GM19193 (cell line): ENCODE results near the gene DPF1.

ENCODE experiments used
- POLR2A ChIP-seq: IDR thresholded peaks from 4 replicates; pipeline ENCODE4 v1.6.1; 2011; ENCODE audit not compliant: insufficient read depth, insufficient read length; ENCODE audit errors: extremely low read depth

DPF1 gene

DNA sequence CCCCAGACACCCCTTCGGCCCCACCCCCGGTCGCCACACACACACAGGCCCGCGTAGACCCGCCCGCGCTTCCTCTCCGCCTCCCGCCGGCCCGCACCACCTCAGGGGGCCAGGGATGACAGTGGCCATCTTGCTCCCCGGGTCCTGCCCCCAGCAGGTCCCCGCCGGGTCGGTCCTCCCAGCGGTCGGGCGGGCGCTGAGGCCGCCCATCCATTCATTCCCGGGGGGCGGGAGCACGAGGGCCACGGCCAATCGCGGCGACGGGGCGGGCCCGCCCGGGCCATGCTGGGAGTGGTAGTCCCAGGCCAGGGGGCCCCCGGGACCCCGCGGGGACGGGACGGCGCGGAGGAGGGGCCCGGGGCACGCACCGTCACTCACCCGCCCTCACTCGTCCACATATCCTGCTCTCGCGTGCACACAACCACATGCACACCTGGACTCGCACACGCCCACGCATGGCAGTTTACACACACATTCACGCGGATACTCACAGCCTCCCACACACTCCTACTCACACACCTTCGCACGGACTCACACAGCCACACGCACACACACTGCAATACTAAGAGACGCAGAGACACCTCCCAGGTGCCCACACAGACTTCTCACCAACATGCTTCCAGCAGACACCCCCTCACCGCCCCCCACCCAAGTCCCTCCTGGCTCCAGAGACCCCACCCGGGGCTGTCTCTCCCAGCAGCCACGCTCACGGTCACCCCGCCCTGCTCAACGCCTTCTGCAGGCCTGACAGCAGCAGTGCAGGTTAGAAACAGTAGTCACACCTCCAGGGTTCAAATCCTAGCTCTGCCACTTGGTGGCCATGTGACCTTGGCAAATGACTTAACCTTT lies at the start of gene DPF1:
DPF1 (minus strand) TSS at position 209 of the 849 bp plus-strand sequence; CDS start at position 129, 80 bp downstream.
- peak; percentile 19 for TF ChIP-seq POLR2A

DNA sequence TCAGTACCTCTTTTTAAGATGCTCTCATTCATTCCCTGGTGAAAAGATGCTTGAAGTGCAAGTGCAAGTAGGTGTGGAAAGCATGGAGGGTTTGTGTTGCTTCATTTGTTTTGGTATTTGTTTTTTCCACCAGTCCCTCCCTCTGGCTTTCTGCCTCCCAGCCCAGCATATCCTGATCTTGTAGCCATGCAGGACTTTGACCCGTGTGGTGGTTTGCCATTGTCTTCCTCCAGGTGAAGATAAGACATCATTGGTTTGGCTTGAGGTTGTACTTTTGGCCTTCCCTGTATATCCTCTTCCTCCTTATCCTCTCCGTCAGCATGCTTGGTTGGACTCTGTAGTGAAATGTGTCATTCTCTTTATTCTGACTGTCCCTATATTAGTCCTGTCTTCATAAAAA lies 49.5 kb upstream of the DPF1 start:
- TF ChIP-seq POLR2A: no peak

DNA sequence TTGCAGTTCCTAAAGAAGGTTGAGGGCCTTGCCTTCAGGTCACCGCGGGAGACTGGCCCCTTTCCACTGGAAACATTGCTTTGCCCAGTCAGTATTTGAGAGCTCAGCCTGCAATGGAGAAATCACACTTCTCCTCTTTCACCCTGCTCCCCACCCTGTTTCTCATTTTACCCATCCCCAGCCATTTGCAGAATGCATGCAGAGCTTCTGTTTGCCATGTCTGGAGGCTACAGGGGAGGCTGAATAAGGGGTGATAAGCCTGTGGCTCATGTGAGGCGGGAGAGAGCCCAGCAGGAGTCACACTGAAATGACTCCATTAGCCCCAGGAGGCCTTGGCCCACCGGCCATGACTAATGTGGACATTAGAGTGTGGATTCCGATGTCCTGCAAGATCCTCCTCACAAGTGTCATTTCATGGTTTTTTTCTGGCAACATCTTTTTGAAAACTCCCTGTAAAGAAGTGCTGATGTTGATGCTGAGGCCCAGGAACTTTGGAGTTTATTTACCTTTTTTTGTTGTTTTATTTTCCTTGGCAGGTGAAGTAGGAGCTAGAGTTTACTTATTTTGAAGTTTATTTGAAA lies 46.7 kb upstream of the DPF1 start:
- no peak for TF ChIP-seq POLR2A

DNA sequence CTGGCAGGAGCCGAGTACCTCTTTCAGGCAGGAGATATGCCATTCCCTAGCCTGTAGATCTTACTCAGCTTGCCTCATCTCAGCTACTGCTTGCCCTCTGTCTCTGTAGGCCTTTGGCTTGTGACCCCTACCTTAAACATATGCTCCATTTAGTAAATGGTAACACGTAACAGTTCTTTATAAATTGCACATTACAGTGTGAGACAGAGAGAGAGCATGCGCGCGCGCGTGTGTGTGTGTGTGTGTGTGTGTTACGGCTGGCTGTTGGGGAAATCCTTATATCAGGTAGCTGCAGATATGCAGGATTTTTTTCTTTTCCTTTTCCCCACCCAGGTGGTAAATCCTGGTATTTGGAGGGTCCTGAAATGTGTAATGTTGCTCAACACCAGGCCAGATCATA lies 44.5 kb upstream of the DPF1 start:
- no peak for TF ChIP-seq POLR2A

DNA sequence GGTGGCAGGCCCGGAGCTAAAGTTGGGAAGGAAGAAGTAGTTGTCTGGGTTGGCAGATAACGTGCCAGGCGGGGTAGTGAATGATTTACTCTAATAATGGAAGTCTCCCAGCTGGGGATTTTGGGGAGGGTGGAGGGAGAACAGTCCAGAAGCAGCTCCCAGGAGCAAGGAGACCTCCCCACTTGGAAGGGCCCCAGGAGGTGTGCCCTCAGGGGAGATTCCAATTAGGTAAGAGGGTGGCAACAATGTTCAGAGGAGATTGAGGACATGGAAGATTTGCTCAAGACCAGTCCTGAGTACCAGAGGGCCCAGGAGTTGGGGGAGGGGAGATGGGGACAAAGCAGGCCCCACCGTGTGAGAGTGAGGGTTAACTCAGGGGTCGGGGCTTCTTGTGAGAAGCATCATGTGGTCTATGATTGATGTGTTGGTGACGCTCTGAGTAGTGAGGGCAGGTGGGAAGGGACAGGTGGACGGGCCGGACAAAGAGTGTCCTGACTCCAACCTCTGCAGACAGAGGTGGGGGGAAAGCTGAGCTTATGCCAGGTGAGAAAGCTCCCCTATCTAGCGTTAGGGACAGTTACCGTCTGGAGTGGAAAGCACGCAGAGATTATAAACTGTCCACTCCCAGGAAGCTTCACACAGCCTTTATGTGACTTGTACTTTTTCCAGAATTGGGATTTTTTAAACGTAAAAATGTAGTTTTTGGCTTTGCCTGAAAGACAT lies 43.9 kb upstream of the DPF1 start:
- TF ChIP-seq POLR2A: no peak

DNA sequence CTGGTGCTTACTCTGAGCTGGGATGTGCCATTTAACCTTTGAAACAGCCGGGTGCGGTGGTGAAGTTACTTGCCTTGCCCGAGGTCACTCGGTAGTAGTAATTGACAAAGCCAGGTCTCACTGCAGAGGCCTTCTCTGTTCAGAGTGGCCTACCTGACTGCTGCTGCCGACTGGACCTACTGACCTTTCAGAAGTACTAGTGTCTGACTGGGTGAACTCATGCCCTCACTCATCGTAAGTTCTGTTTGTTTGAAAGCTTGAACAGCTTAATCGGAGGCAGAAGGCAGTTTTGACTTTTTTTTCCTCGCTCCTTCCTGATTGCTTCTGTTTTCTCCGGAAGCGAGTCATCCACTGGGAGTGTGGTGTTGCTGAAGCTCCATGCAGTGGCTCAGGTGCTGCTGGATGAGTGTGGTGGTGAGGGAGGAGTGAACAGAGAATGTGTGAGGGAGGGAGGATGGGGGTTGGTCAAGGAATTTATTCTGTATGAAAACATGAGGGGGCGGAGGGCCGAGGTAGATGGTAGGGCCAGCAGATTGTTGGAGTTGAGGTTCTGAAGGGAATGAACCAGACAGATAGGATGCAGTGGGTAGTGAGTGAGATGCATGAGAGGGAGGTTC lies 43.1 kb upstream of the DPF1 start:
- no peak for TF ChIP-seq POLR2A

DNA sequence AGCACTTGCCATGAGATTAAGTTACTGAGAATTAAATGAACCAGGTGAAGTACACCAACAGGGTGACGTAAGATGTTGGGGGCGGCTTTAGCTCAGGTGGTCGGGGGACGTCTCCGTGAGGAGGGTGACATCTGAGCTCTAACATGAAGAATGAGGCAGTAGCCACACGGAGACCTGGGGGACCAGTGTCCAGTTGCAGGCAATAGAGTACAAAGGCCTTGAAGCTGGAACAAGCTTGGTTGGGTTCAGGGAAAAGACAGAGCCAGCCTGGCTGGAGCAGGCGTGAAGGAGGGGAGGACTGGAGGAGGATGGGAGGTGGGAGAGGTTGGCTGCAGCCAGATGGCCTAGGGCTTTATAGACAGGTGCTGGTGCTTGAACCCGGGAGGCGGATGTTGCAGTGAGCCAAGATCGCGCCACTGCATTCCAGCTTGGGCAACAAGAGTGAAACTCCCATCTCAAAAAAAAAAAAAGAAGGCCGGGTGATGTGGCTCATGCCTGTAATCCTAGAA lies 42.0 kb upstream of the DPF1 start:
- no peak for TF ChIP-seq POLR2A

DNA sequence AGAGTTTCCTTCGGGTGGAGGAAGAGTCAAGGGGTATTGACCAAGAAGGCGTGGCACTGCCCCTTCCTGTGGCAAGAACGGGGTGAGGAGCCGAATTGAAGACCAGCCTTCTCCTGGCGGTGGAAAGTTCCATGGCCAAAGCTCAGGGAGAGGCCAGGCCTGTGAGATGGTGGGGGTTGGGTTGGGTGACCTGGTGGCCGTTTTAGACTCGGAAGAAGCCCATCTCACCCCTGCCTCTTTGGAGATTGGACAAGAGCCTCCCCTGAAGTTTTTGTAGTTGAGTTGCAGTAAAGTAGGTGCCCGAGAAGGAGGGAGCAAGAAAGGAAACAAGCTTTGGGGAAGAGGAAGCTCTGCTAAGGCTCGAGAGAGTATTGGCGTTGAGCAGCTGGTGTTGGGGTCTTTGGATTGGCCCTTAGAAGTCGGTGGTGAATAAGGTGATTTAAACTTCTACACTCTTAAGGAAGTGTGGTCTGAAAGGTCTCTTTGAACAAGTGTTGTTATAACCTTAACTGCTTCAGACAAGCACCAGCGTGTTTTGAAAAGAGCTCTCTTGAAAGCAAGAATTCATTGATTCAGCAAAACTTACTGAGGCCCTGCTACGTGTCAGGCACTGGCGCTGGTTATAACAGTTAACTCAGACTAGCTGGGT lies 41.3 kb upstream of the DPF1 start:
- TF ChIP-seq POLR2A: no peak

DNA sequence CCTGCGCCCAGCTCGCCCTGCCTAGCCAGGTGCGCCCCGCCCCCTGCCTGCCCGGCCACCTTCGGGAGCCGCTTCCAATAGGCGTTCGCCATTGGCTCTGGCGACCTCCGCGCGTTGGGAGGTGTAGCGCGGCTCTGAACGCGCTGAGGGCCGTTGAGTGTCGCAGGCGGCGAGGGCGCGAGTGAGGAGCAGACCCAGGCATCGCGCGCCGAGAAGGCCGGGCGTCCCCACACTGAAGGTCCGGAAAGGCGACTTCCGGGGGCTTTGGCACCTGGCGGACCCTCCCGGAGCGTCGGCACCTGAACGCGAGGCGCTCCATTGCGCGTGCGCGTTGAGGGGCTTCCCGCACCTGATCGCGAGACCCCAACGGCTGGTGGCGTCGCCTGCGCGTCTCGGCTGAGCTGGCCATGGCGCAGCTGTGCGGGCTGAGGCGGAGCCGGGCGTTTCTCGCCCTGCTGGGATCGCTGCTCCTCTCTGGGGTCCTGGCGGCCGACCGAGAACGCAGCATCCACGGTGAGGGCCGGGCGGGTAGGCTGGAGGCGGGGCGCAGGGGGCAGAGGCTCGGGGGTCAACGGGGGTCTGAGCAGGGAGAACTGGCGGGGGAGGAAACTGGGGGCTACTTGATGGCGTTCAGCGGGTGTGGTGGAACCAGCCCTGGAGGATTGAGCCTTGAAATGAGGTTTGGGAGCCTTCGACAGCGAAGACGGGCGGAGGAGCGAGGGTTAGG lies 40.6 kb upstream of the DPF1 start, which contains the start of gene SPINT2:
SPINT2 (plus strand) TSS at position 88 of the 727 bp plus-strand sequence; CDS start at position 408, 320 bp downstream.
- peak; percentile 46 for TF ChIP-seq POLR2A

DNA sequence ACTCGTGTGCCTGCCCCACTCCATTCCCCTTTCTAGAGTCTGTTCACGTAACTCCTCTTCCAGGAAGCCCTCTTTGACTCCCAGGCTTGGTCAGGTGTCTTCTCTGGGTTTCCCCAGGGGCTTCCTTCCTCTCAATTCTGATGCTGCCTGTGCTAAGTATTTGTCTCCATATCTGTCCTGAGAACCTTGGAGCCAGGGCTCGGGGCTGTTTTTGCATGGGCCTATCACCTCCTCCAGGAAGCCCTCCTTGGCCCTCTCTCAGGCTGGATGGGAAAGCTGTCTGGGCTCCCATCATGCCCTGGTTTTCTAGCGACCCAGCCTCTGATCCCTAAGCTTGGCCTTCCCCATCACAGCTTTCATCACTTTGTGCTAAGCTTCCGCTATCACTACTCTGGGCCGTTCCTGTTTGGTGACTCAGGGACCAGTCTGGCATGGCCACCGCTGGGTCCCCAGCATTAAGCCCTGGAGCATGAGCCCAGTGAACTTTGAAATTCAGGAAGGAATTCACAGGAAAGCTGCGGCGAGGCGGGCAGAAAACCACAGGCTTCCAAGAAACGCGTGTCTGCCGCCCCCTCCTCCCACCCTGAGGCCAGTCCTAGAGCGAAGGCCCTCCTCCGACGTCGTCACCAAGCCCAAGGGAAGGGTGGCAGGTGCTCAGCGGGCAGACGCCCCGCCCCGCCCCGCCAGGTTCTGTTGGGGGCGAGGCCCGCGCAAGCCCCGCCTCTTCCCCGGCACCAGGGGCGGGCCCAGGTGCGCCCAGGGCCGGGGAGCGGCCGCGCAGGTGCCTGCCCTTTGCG lies 39.9 kb upstream of the DPF1 start:
- TF ChIP-seq POLR2A: no peak

DNA sequence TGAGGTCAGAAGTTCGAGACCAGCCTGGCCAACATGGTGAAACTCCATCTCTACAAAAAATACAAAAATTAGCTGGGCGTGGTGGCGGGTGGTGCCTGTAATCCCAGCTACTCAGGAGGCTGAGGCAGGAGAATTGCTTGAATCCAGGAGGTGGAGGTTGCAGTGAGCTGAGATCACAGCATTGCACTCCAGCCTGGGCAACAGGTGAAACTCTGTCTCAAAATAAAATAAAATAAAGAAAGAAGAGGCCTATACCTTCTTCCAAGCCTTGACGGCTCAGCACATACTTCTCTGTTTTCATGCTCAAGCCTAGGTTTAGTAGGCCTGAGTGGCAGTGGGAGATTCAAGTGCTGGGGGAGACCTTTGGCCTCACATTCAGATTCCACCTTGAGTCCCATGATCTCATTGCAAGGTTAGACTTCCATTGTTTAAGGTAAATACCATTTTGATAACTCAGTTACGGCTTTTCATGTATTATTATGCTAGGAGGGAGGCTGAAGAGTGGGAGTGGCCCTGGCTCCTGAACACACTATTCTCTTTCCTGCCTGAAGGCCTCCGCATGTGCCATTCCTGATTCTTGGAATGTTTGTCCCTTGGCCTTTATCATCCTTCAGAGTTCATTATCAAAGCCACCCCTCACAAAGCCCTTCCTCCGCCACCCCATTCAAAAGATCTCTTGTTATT lies 38.7 kb upstream of the DPF1 start:
- no peak for TF ChIP-seq POLR2A

DNA sequence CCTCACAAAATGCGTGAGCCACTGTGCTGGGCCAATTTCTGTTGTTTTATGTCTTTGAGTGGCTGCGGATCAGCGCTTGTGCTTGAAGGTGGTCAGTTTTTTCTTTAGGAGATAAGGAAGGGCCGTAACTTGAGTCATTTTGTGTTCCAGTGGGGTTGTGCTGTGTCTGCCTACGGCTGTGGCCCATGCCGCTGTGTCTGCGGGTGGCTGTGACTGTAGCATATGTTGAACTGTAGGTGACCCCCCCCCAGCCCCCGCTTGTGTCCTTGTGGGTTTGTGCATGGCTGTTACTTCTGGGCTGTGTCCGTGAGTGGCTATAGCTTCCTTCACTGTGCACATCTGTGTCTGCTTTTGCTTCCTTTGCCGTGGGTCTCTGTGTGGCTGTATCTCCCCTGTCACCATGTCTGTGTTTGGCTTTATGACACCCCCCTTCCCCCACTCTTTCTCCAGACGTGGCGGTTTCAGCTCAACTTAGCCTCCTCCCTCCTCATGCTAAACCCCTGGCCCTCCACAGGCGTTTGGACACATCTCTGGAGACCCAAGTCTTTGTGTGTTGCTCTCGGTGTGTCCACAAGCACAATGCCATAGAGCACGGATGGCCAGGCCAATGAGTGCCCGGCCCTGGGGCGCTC lies 31.5 kb upstream of the DPF1 start:
- no peak for TF ChIP-seq POLR2A
